SU-DHL-6 (cell line): Measurements from ENCODE around the gene EPHA6.
A peak's percentile ranks its signal among the peaks of the same experiment; 100 is the strongest.

Experiments used
- H2AFZ ChIP-seq: fragments of 200-600 bp; sonication (generic); 2 replicates; pipeline ENCODE4 v1.6.1; 2014; ENCODE audit warnings: low read depth, mild to moderate bottlenecking, moderate library complexity, mixed read lengths, antibody characterized with exemption, low read length; ENCODE audit not compliant: severe bottlenecking
- H3F3A ChIP-seq: fragments of 200-600 bp; shearing (Covaris generic); 2 replicates; pipeline ENCODE4 v1.6.0; 2016; ENCODE audit warnings: antibody characterized with exemption, mild to moderate bottlenecking; ENCODE audit not compliant: insufficient read depth
- H3K27ac ChIP-seq: fragments of 200-600 bp; sonication (generic); 2 replicates; pipeline ENCODE4 v1.5.1; 2016; ENCODE audit warnings: low read depth, mild to moderate bottlenecking, low read length, moderate library complexity, mixed read lengths
- H3K27me3 ChIP-seq: fragments of 200-600 bp; sonication (generic), shearing (Covaris generic); 2 replicates; pipeline ENCODE4 v1.6.0; 2014; ENCODE audit warnings: mild to moderate bottlenecking, low read length
- H3K36me3 ChIP-seq: fragments of 200-600 bp; sonication (generic); 2 replicates; pipeline ENCODE4 v1.6.1; 2014; ENCODE audit warnings: mild to moderate bottlenecking, low read length, mixed read lengths
- H3K4me2 ChIP-seq: fragments of 300-600, 200-600 bp; shearing (Covaris generic), sonication (generic); 2 replicates; pipeline ENCODE4 v1.6.0; 2014; ENCODE audit warnings: low read length, low read depth, mild to moderate bottlenecking; ENCODE audit not compliant: poor library complexity, severe bottlenecking
- H3K4me3 ChIP-seq: fragments of 200-600 bp; sonication (generic); 2 replicates; pipeline ENCODE4 v1.5.1; 2014; ENCODE audit warnings: antibody characterized with exemption, low read length, mild to moderate bottlenecking, mixed read lengths; ENCODE audit not compliant: insufficient read depth, poor library complexity, severe bottlenecking
- H3K79me2 ChIP-seq: fragments of 200-600 bp; sonication (generic); 2 replicates; pipeline ENCODE4 v1.6.1; 2014; ENCODE audit warnings: mild to moderate bottlenecking, low read length, moderate library complexity; ENCODE audit not compliant: insufficient read depth
- H3K9ac ChIP-seq: fragments of 200-600 bp; sonication (generic); 2 replicates; pipeline ENCODE4 v1.7.0; 2014; ENCODE audit warnings: mild to moderate bottlenecking, low read length
- H3K9me2 ChIP-seq: fragments of 200-600 bp; sonication (generic); replicated peaks from 2 replicates; pipeline ENCODE4 v1.6.1; 2014; ENCODE audit warnings: low read length; ENCODE audit not compliant: insufficient read depth
- H3K9me3 ChIP-seq: fragments of 200-600 bp; sonication (generic); 2 replicates; pipeline ENCODE4 v1.6.1; 2014; ENCODE audit warnings: low read length, mixed read lengths; ENCODE audit not compliant: insufficient read depth
- H4K20me1 ChIP-seq: fragments of 200-600 bp; sonication (generic); 2 replicates; pipeline ENCODE4 v1.6.1; 2014; ENCODE audit warnings: low read depth, mild to moderate bottlenecking, antibody characterized with exemption, low read length, moderate library complexity, mixed read lengths
- EZH2phosphoT487 ChIP-seq: fragments of 200-600 bp; sonication (generic), shearing (Covaris generic); conservative IDR thresholded peaks from 2 replicates; pipeline ENCODE4 v1.6.1; 2018; ENCODE audit warnings: mild to moderate bottlenecking, antibody characterized with exemption, low read length, moderate library complexity, mixed read lengths
- TF ChIP-seq, protein P1 (sequence below): fragments of 200-600 bp; sonication (generic); IDR thresholded peaks from one replicate; pipeline ENCODE4 v1.5.1; 2017; ENCODE audit warnings: antibody characterized with exemption, mild to moderate bottlenecking, low read length, moderate library complexity; ENCODE audit not compliant: insufficient read depth, poor library complexity, severe bottlenecking

The EPHA6 gene

DNA sequence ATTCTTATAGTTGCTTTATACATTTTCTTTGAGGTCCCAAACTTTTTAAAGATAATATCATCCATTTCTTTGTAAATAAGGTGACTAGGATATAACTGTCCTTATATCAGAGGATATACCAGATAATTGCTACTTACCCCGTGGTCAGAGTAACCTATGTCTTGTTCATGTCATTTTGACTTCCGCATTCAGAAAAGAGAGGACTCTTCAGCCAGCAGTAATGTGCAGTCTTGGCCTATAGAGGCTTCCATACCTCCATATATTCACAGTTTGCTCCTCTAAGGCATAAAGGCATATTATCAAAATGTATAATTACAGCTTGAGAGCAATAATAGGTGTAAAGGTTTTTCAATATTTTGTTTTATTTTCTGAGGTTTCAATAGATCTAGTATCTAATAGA is 38.5 kb downstream of the EPHA6 start:
- Histone ChIP-seq H3K9me3 (no peaks in the 10 kb centered on the region), H3K4me2 (no peak overlapping the region), H3K4me3 (no peak overlapping the region), H3K79me2 (no peaks in the 10 kb centered on the region), H3K36me3 (no peaks in the 10 kb centered on the region), H3K9me2 (no peaks in the 10 kb centered on the region), H3K9ac (no peak overlapping the region), H3K27me3 (no peaks in the 10 kb centered on the region), H3K27ac (no peak overlapping the region), H3F3A (no peaks in the 10 kb centered on the region), H2AFZ (no peak overlapping the region), H4K20me1 (no peaks in the 10 kb centered on the region)
- no peak for TF ChIP-seq EZH2phosphoT487
- TF ChIP-seq, protein P1, sequence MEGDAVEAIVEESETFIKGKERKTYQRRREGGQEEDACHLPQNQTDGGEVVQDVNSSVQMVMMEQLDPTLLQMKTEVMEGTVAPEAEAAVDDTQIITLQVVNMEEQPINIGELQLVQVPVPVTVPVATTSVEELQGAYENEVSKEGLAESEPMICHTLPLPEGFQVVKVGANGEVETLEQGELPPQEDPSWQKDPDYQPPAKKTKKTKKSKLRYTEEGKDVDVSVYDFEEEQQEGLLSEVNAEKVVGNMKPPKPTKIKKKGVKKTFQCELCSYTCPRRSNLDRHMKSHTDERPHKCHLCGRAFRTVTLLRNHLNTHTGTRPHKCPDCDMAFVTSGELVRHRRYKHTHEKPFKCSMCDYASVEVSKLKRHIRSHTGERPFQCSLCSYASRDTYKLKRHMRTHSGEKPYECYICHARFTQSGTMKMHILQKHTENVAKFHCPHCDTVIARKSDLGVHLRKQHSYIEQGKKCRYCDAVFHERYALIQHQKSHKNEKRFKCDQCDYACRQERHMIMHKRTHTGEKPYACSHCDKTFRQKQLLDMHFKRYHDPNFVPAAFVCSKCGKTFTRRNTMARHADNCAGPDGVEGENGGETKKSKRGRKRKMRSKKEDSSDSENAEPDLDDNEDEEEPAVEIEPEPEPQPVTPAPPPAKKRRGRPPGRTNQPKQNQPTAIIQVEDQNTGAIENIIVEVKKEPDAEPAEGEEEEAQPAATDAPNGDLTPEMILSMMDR = no peak

DNA sequence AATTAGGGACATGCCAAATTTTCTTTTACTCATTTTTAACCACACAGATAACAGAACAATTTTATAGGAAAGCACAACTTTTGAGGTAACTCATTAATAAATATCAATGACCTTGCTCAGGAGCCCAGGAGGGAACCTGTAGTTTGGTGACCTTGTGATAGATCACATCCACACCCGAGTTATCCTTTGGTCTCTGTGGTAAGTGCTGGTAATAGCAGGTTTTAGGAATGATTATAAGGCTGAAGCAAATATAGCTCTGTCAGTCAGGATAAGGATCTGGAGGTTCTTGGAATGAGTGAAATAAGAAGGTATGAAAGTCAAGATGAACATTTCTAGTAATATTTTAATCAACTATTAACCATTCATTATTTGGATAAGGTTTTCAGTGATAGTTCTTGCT is 46.5 kb downstream of the EPHA6 start:
- TF ChIP-seq EZH2phosphoT487 = no peak
- TF ChIP-seq, protein P1 = no peak
- Histone ChIP-seq H3F3A (no peaks in the 10 kb centered on the region), H3K9me2 (no peaks in the 10 kb centered on the region), H2AFZ (no peak overlapping the region), H3K79me2 (no peaks in the 10 kb centered on the region), H3K4me3 (no peak overlapping the region), H3K27me3 (no peaks in the 10 kb centered on the region), H3K9ac (no peak overlapping the region), H3K4me2 (no peak overlapping the region), H4K20me1 (no peaks in the 10 kb centered on the region), H3K27ac (no peak overlapping the region), H3K36me3 (no peaks in the 10 kb centered on the region), H3K9me3 (no peaks in the 10 kb centered on the region)

DNA sequence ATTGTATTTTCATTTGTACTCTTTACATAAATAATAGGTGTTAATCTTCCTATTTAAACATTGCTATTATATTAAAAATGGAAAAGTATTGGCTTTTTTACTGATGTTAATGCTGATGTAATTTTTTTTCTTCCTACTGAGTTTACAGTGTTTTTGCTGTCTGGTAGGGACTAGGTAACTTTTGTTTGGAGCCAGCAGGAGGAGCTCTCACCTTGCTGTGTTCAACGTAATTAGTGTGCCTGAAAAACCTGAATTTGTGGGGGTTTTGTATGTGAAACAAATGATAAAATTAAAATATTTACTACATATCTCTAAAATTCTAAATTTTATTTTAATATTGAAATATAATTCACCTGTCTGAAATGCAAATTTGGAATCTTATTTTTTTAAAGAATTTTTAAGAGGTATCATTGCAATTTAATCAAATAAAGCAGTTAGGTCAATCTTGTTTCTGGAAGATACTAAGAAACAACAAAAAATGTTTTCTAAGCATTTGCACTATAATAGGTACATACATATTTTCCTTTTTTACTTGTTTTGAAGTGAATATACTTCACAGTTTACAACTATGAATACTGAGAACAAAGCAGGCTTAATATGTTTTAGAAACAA is 48.8 kb downstream of the EPHA6 start:
- Histone ChIP-seq H3K36me3 (no peaks in the 10 kb centered on the region), H3K79me2 (no peaks in the 10 kb centered on the region), H3F3A (no peaks in the 10 kb centered on the region), H3K27ac (no peak overlapping the region), H3K4me3 (no peak overlapping the region), H3K9me2 (no peaks in the 10 kb centered on the region), H3K9ac (no peak overlapping the region), H4K20me1 (no peaks in the 10 kb centered on the region), H3K27me3 (no peaks in the 10 kb centered on the region), H3K4me2 (no peak overlapping the region), H3K9me3 (no peaks in the 10 kb centered on the region), H2AFZ (no peak overlapping the region)
- TF ChIP-seq, protein P1 = peak; percentile 62
- TF ChIP-seq EZH2phosphoT487 = no peak
